Activated CD4-positive, CD25-positive, alpha-beta regulatory T cell treated with anti-CD3 and anti-CD28 coated beads, Interleukin-2, amount 50 U/mL, for 24 hours (primary cell): ENCODE measurements around the gene GLYATL3.
A peak's percentile ranks its signal among the peaks of the same experiment; 100 is the strongest.

Experiments
- ATAC-seq, 2 donors: fragments of 150-1000 bp; cut with Tn5 transposase; one replicate each; pipeline ENCODE4 v1.10.0; 2021; ENCODE audit warnings: mild to moderate bottlenecking in 1 of 2, moderate library complexity in 1 of 2

Gene GLYATL3

GRCh38 chr6:49514571-49515484 is 15.1 kb downstream of the GLYATL3 start:
- ATAC-seq: no peak

GRCh38 chr6:49515485-49516146 is 15.9 kb downstream of the GLYATL3 start:
- ATAC-seq: no peak

- ATAC-seq: no peak
Measured at GRCh38 chr6:49516147-49516505, 16.4 kb downstream of the GLYATL3 start.

GRCh38 chr6:49517919-49518318 is 18.2 kb downstream of the GLYATL3 start:
- no peak for ATAC-seq

GRCh38 chr6:49519660-49520059 is 19.9 kb downstream of the GLYATL3 start:
- no peak for ATAC-seq

- no peak for ATAC-seq
Measured at GRCh38 chr6:49522710-49523593, 23.2 kb downstream of the GLYATL3 start.

- no peak for ATAC-seq
Measured at GRCh38 chr6:49523901-49524300, 24.2 kb downstream of the GLYATL3 start.

GRCh38 chr6:49524541-49524940 is 24.8 kb downstream of the GLYATL3 start:
- ATAC-seq: no peak

GRCh38 chr6:49526598-49526997 is 26.9 kb downstream of the GLYATL3 start:
- no peak for ATAC-seq

GRCh38 chr6:49527320-49527719 is 27.6 kb downstream of the GLYATL3 start:
- no peak for ATAC-seq

- no peak for ATAC-seq
Measured at GRCh38 chr6:49528571-49528970, 28.8 kb downstream of the GLYATL3 start.

- ATAC-seq: no peak
Measured at GRCh38 chr6:49530141-49530776, 30.5 kb downstream of the GLYATL3 start.

- peak in 1 of 2 donors; percentile 44 for ATAC-seq
Measured at GRCh38 chr6:49531774-49532569, 32.2 kb downstream of the GLYATL3 start.

- no peak for ATAC-seq
Measured at GRCh38 chr6:49535795-49536194, 36.1 kb downstream of the GLYATL3 start.

GRCh38 chr6:49539102-49539501 is 39.4 kb downstream of the GLYATL3 start:
- ATAC-seq: no peak

GRCh38 chr6:49540614-49541013 is 40.9 kb downstream of the GLYATL3 start:
- ATAC-seq: no peak

GRCh38 chr6:49541210-49541724 is 41.5 kb downstream of the GLYATL3 start:
- no peak for ATAC-seq

- no peak for ATAC-seq
Measured at GRCh38 chr6:49541936-49542335, 42.2 kb downstream of the GLYATL3 start.

- ATAC-seq: no peak
Measured at GRCh38 chr6:49543087-49543858, 43.5 kb downstream of the GLYATL3 start.

GRCh38 chr6:49546331-49546730 is 46.6 kb downstream of the GLYATL3 start:
- ATAC-seq: no peak
